ENCODE data around the gene TMPRSS7. TPM values are rescaled to one million over a fixed set of nuclear protein-coding genes. Genes with fewer than 3 reads are reported as not detected.

Gene TMPRSS7
- polyA plus RNA-seq, 1 donor, result not detected

GRCh38 chr3:112128843-112129727 lies 94.5 kb downstream of the TMPRSS7 start:
- no peak for DNase-seq

DNA sequence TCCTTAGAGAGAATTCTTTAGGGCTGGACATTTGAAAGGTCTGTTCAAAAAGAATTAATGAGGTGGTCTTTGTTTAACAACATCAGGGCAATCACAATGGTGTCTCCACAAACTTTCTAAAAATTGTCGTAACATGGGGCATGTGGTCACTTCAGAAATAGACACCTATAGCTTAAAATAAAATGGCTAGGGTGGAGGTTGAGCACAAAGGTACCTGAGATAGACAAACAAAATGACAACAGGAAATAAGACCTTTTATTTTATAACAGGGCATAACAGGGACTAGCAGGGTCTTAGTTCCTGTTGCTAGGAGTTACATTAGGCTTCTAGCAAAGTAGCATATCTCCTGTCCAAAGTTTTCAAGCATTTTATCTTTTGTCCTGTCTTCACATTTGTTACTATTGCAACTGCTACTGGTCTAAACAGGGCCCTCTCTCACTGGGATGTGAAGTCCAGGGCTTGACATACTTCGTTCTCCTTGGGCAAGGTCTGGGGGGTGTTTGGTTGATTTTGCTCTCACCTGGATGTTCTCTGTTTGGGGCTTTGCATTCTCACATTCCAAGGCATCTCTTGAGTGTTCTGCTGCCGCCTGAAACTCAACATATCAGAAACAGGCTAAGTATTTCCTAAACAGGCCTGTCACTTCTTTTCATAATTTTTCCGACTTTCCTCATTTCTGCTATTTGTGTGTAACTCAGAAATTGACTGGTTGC lies 95.5 kb downstream of the TMPRSS7 start:
- no peak for DNase-seq

GRCh38 chr3:112130638-112130993 lies 96.1 kb downstream of the TMPRSS7 start:
- DNase-seq, result no peak

Other genes starting within 250 kb of the TMPRSS7 start
- gene PHLDB2, start 175.5 kb upstream of the TMPRSS7 start, polyA plus RNA-seq (ENCODE audit: insufficient read length), result 50.5 TPM
- gene ABHD10, start 55.7 kb upstream of the TMPRSS7 start, polyA plus RNA-seq (ENCODE audit: insufficient read length), result 23.3 TPM
- 3.7 TPM for gene TAGLN3, start 35.8 kb upstream of the TMPRSS7 start, polyA plus RNA-seq (ENCODE audit: insufficient read length)
- 3.0 TPM for gene C3orf52, start 51.7 kb downstream of the TMPRSS7 start, polyA plus RNA-seq (ENCODE audit: insufficient read length)
- 0.80 TPM for gene GCSAM, start 98.5 kb downstream of the TMPRSS7 start, polyA plus RNA-seq (ENCODE audit: insufficient read length)